Erythroblast (primary cell): ENCODE data around the gene CAMKMT.

Source experiments
- DNase-seq, 2 experiments: peaks; one replicate each; lab custom pipeline; 2025; lab: John Stamatoyannopoulos, UW
- GATA1 ChIP-seq: IDR thresholded peaks from 2 replicates; pipeline ENCODE4 v1.6.1; 2011; ENCODE audit warnings: low read depth, mild to moderate bottlenecking, control low read depth, low read length, moderate library complexity
- POLR2A ChIP-seq: IDR thresholded peaks from 2 replicates; pipeline ENCODE4 v1.6.1; 2011; ENCODE audit warnings: mild to moderate bottlenecking, low read length

Gene CAMKMT

GRCh38 chr2:44642123-44642857, 280.5 kb downstream of the CAMKMT start:
- TF ChIP-seq GATA1: no peak
- TF ChIP-seq POLR2A: no peak
- DNase-seq: peak in 1 of 2 experiments; percentile 12

DNA sequence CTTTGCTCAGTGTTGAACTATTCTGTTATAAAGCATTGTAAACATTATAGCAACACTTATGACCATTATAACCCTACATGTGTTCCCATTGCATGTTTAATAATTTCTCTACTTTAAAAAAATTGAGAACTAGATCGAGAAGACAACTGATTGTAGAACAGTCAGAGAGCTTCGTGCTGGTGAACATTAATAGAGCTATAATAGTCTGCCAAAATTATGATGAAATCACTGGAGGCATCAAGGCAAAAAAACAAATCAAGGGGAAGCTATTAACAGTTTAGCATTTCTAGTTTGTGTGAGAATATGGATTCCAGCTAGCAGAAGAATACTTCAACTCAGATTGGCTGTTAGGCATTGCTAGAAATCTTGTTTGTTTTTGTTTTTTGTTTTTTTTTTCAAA, 284.2 kb downstream of the CAMKMT start:
- TF ChIP-seq GATA1 (no peak), POLR2A (no peak)
- no peak for DNase-seq

- no peak for DNase-seq
- TF ChIP-seq POLR2A: no peak
- TF ChIP-seq GATA1: no peak
Measured at GRCh38 chr2:44649381-44649780, 287.6 kb downstream of the CAMKMT start.

- TF ChIP-seq GATA1 (no peak), POLR2A (no peak)
- DNase-seq: no peak
Measured at GRCh38 chr2:44650796-44651195, 289.0 kb downstream of the CAMKMT start.

DNA sequence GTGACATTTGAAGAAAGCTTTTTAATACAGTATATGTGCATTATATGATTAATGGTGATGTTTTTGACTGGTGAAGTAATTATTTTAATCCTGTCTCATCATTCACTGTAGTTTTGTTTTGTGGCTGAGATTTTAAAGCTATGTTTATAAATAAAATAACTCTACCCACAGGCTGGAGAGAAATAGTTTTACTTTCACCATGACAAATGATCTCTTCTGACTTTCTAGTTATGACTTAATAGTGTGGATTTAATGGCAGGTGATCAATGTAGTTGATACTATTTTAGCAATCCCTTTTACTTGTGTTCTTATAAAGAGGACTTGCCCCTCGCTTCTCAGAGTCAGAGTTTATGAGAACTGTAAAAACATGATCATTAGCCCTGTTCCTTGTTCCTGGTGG, 290.2 kb downstream of the CAMKMT start:
- no peak for DNase-seq
- TF ChIP-seq POLR2A (no peak), GATA1 (no peak)

GRCh38 chr2:44652701-44653100, 291.0 kb downstream of the CAMKMT start:
- no peak for TF ChIP-seq GATA1
- no peak for TF ChIP-seq POLR2A
- DNase-seq: no peak

DNA sequence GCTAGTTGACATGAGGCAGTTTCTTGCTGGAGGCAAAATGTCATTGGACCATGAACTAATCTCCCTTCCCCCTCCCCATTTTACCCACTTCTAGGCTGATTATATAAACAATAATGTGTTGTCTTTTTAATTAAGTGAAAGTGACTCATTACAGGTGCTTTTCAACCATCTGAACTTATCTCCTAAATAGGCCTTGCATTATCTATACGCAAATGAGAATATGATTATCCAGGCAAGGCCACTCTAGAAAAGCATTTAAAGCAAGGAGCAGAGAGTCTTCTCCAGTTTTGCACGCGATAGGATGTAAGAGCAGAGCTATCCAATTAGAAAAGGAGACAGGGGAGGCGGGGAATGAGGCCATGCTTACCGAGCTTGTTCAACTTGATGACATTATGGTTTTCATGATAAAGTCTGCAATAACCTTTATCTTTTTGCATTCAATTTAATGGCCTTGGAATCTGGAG, 293.7 kb downstream of the CAMKMT start:
- no peak for DNase-seq
- TF ChIP-seq POLR2A (no peak), GATA1 (no peak)

GRCh38 chr2:44656460-44656859, 294.7 kb downstream of the CAMKMT start:
- no peak for TF ChIP-seq GATA1
- TF ChIP-seq POLR2A: no peak

GRCh38 chr2:44663471-44664073, 301.8 kb downstream of the CAMKMT start:
- no peak for DNase-seq
- TF ChIP-seq GATA1 (no peak), POLR2A (no peak)

More at GRCh38 chr2:44656460-44656859, 294.7 kb downstream of the CAMKMT start:
- no peak for DNase-seq

GRCh38 chr2:44668336-44668735, 306.6 kb downstream of the CAMKMT start:
- DNase-seq: peak; percentile 2 to 3
- no peak for TF ChIP-seq GATA1
- TF ChIP-seq POLR2A: no peak

DNA sequence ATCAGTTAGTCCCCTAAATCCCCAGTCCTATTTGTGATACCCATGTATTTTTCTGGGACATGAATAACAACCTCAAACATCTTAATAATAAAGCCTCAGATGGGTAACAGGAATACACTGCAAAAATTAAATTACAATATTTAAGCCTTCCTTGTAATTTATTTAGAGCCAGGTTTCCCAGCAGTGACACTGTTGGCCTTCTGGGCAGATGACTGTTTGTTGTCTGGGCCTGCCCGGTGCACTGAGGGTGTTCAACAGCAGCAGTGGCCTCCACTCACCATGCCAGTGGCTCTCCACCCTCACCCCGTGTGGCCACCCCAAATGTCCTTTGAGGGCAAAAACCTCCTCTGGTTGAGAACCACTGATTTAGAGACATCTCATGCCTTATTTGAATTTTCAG, 309.5 kb downstream of the CAMKMT start:
- no peak for DNase-seq
- TF ChIP-seq POLR2A: no peak
- TF ChIP-seq GATA1: no peak

DNA sequence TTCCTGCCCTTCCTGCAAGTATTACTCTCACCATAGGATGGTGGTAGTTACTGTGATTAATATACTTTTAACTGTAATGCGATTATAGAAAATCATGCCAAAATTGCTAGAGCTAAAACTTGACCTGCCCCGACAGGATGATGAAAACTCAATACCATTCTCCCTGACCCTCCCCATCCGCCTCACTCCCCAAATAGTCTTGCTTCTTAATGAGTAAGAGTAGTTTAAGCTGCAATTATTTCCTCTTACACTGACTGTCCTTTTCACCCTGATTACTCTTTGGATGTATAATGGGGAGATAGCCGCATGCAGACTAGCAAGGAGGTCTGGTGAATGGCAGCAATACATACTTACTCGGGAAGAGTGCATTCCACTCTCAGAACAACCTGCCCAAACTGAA, 310.2 kb downstream of the CAMKMT start:
- TF ChIP-seq POLR2A: no peak
- TF ChIP-seq GATA1: no peak
- no peak for DNase-seq

- DNase-seq: no peak
- TF ChIP-seq POLR2A (no peak), GATA1 (no peak)
Measured at GRCh38 chr2:44672431-44672830, 310.7 kb downstream of the CAMKMT start.

DNA sequence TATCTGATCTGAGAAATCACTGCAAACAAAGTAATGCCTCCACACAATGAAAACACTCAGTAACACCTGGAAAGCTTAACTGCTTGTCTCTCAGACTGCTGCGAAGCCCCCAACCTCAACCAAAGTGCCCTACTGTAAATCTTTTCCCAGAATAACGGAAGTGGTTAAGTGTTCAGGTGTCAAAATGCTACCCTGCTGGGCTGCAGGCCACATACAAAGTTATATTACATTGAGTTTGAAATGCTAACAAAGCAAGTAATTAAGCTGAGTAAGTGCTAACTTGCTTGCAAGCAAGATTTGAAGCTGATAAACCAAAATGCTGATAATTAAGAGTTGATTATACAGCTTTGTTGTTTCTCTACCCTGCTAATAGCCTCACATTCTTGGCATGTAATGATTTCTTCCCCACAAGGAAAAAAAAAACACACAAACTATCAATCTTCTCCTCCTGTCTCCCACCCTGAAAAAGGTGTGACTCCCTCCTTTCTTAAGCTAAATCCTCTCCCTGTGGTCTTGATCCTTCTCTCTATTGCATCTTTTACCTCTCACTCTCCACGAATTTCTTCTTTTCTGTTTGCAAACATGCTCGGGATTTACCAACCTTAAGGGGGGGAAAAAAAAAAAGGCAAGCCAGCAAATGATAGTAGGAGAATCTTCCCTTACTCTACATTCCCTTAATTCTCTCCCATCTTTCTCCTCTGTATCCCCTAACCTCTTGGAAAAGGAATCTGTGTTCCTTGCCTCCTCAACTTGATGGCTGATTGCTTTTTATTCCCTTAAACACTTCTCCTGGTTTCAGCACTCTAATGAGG, 312.9 kb downstream of the CAMKMT start:
- TF ChIP-seq GATA1 (no peak), POLR2A (no peak)
- no peak for DNase-seq
